Hippocampal formation (tissue), 2 donors: ENCODE measurements around the gene PRKAB1.

ENCODE experiments used
- DNase-seq, 2 donors: peaks; one replicate each; lab custom pipeline; 2025; lab: John Stamatoyannopoulos, UW

PRKAB1 gene

GRCh38 chr12:119712721-119713120, 44.8 kb downstream of the PRKAB1 start:
- DNase-seq = no peak

GRCh38 chr12:119713551-119714031, 45.7 kb downstream of the PRKAB1 start:
- DNase-seq = no peak

GRCh38 chr12:119714614-119715267, 46.8 kb downstream of the PRKAB1 start:
- no peak for DNase-seq

- DNase-seq = no peak
These were observed 47.3 kb downstream of the PRKAB1 start for GRCh38 chr12:119715268-119715620.

GRCh38 chr12:119718141-119718540, 50.2 kb downstream of the PRKAB1 start:
- no peak for DNase-seq

GRCh38 chr12:119720349-119720748, 52.4 kb downstream of the PRKAB1 start:
- DNase-seq = no peak

GRCh38 chr12:119721306-119721705, 53.4 kb downstream of the PRKAB1 start:
- peak in 1 of 2 donors; percentile 65 for DNase-seq

GRCh38 chr12:119725523-119725922, 57.6 kb downstream of the PRKAB1 start:
- DNase-seq = no peak

- peak in 1 of 2 donors; percentile 61 for DNase-seq
These were observed 59.9 kb downstream of the PRKAB1 start for GRCh38 chr12:119727600-119728443.

- DNase-seq = no peak
These were observed 60.5 kb downstream of the PRKAB1 start for GRCh38 chr12:119728444-119728745.

GRCh38 chr12:119729871-119730270, 61.9 kb downstream of the PRKAB1 start:
- no peak for DNase-seq

GRCh38 chr12:119730381-119730780, 62.4 kb downstream of the PRKAB1 start:
- DNase-seq = no peak
